ENCODE measurements around the gene CASP8AP2.

Gene CASP8AP2

GRCh38 chr6:89842228-89842627 is 12.5 kb downstream of the CASP8AP2 start:
- TF ChIP-seq TAF1 (IDR thresholded peaks at IDR 0.05; ENCODE audit: low read depth) (no peak), CEBPB (IDR thresholded peaks at IDR 0.05) (no peak), RAD21 (IDR thresholded peaks at IDR 0.05; ENCODE audit: low read depth) (no peak), NFIC (IDR thresholded peaks at IDR 0.05) (no peak), EGR1 (IDR thresholded peaks at IDR 0.05) (no peak), YY1 (IDR thresholded peaks at IDR 0.05; ENCODE audit: low read depth) (no peak), TEAD4 (IDR thresholded peaks at IDR 0.05) (no peak), USF1 (IDR thresholded peaks at IDR 0.05) (no peak), MAX (IDR thresholded peaks at IDR 0.05) (no peak), ZBTB7A (IDR thresholded peaks at IDR 0.05; ENCODE audit: low read depth) (no peak), TCF12 (IDR thresholded peaks at IDR 0.05; ENCODE audit: low read depth) (no peak), CREB1 (IDR thresholded peaks at IDR 0.05; ENCODE audit: low read depth) (no peak), FOXM1 (IDR thresholded peaks at IDR 0.05; ENCODE audit: borderline replicate concordance, low read depth) (no peak)

- TF ChIP-seq CREB1 (IDR thresholded peaks at IDR 0.05; ENCODE audit: low read depth) (no peak), NFIC (IDR thresholded peaks at IDR 0.05) (no peak), YY1 (IDR thresholded peaks at IDR 0.05; ENCODE audit: low read depth) (no peak), TCF12 (IDR thresholded peaks at IDR 0.05; ENCODE audit: low read depth) (no peak), USF1 (IDR thresholded peaks at IDR 0.05) (no peak), MAX (IDR thresholded peaks at IDR 0.05) (no peak), REST (IDR thresholded peaks at IDR 0.05; ENCODE audit: low read depth) (no peak), EP300 (IDR thresholded peaks at IDR 0.05; ENCODE audit: borderline replicate concordance) (no peak), ZBTB7A (IDR thresholded peaks at IDR 0.05; ENCODE audit: low read depth) (no peak), FOXM1 (IDR thresholded peaks at IDR 0.05; ENCODE audit: borderline replicate concordance, low read depth) (no peak)
Measured at GRCh38 chr6:89843070-89843469, 13.4 kb downstream of the CASP8AP2 start.

- TF ChIP-seq TEAD4 (IDR thresholded peaks at IDR 0.05) (no peak), RAD21 (IDR thresholded peaks at IDR 0.05; ENCODE audit: low read depth) (no peak), EGR1 (IDR thresholded peaks at IDR 0.05) (no peak), YY1 (IDR thresholded peaks at IDR 0.05; ENCODE audit: low read depth) (no peak), CREB1 (IDR thresholded peaks at IDR 0.05; ENCODE audit: low read depth) (no peak), TAF1 (IDR thresholded peaks at IDR 0.05; ENCODE audit: low read depth) (no peak), ZBTB7A (IDR thresholded peaks at IDR 0.05; ENCODE audit: low read depth) (no peak), CEBPB (IDR thresholded peaks at IDR 0.05) (no peak), EP300 (IDR thresholded peaks at IDR 0.05; ENCODE audit: borderline replicate concordance) (no peak), USF1 (IDR thresholded peaks at IDR 0.05) (no peak), TCF12 (IDR thresholded peaks at IDR 0.05; ENCODE audit: low read depth) (no peak), MAX (IDR thresholded peaks at IDR 0.05) (no peak), REST (IDR thresholded peaks at IDR 0.05; ENCODE audit: low read depth) (no peak), FOXM1 (IDR thresholded peaks at IDR 0.05; ENCODE audit: borderline replicate concordance, low read depth) (no peak)
Measured at GRCh38 chr6:89853068-89853467, 23.4 kb downstream of the CASP8AP2 start.

- no peak for TF ChIP-seq EGR1 (IDR thresholded peaks at IDR 0.05)
- TF ChIP-seq TEAD4 (IDR thresholded peaks at IDR 0.05): no peak
- TF ChIP-seq NFIC (IDR thresholded peaks at IDR 0.05): no peak
- TF ChIP-seq RAD21 (IDR thresholded peaks at IDR 0.05; ENCODE audit: low read depth): no peak
- no peak for TF ChIP-seq CEBPB (IDR thresholded peaks at IDR 0.05)
- TF ChIP-seq CREB1 (IDR thresholded peaks at IDR 0.05; ENCODE audit: low read depth): no peak
- no peak for TF ChIP-seq YY1 (IDR thresholded peaks at IDR 0.05; ENCODE audit: low read depth)
- no peak for TF ChIP-seq TAF1 (IDR thresholded peaks at IDR 0.05; ENCODE audit: low read depth)
- no peak for TF ChIP-seq TCF12 (IDR thresholded peaks at IDR 0.05; ENCODE audit: low read depth)
- TF ChIP-seq FOXM1 (IDR thresholded peaks at IDR 0.05; ENCODE audit: borderline replicate concordance, low read depth): no peak
- no peak for TF ChIP-seq REST (IDR thresholded peaks at IDR 0.05; ENCODE audit: low read depth)
Measured at GRCh38 chr6:89858041-89858440, 28.4 kb downstream of the CASP8AP2 start.

All from Ishikawa (cell line).